Mucosa of gallbladder (tissue), 1 donor: ENCODE measurements around the gene THOC2. TPM values are rescaled to one million over a fixed set of nuclear protein-coding genes. Genes with fewer than 3 reads are reported as not detected.
"Not testable (repeated sequence)": the region's sequence is repeated elsewhere in the genome, so short reads cannot be mapped to it uniquely, and the experiment has no call there.

Experiments
- DNase-seq: peaks from one replicate; pipeline ENCODE4 v3.0.0-alpha.2; 2020; ENCODE audit warnings: low spot score
- total RNA-seq: library from RNA; stranded (reverse); gene quantifications from one replicate; pipeline ENCODE4 v1.2.1, GENCODE V29; 2021
- donor health status: DM: no; HTN: no; CAD: no.

Gene THOC2, protein sequence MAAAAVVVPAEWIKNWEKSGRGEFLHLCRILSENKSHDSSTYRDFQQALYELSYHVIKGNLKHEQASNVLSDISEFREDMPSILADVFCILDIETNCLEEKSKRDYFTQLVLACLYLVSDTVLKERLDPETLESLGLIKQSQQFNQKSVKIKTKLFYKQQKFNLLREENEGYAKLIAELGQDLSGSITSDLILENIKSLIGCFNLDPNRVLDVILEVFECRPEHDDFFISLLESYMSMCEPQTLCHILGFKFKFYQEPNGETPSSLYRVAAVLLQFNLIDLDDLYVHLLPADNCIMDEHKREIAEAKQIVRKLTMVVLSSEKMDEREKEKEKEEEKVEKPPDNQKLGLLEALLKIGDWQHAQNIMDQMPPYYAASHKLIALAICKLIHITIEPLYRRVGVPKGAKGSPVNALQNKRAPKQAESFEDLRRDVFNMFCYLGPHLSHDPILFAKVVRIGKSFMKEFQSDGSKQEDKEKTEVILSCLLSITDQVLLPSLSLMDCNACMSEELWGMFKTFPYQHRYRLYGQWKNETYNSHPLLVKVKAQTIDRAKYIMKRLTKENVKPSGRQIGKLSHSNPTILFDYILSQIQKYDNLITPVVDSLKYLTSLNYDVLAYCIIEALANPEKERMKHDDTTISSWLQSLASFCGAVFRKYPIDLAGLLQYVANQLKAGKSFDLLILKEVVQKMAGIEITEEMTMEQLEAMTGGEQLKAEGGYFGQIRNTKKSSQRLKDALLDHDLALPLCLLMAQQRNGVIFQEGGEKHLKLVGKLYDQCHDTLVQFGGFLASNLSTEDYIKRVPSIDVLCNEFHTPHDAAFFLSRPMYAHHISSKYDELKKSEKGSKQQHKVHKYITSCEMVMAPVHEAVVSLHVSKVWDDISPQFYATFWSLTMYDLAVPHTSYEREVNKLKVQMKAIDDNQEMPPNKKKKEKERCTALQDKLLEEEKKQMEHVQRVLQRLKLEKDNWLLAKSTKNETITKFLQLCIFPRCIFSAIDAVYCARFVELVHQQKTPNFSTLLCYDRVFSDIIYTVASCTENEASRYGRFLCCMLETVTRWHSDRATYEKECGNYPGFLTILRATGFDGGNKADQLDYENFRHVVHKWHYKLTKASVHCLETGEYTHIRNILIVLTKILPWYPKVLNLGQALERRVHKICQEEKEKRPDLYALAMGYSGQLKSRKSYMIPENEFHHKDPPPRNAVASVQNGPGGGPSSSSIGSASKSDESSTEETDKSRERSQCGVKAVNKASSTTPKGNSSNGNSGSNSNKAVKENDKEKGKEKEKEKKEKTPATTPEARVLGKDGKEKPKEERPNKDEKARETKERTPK (N-terminal part only)
- 63.8 TPM for total RNA-seq

DNA sequence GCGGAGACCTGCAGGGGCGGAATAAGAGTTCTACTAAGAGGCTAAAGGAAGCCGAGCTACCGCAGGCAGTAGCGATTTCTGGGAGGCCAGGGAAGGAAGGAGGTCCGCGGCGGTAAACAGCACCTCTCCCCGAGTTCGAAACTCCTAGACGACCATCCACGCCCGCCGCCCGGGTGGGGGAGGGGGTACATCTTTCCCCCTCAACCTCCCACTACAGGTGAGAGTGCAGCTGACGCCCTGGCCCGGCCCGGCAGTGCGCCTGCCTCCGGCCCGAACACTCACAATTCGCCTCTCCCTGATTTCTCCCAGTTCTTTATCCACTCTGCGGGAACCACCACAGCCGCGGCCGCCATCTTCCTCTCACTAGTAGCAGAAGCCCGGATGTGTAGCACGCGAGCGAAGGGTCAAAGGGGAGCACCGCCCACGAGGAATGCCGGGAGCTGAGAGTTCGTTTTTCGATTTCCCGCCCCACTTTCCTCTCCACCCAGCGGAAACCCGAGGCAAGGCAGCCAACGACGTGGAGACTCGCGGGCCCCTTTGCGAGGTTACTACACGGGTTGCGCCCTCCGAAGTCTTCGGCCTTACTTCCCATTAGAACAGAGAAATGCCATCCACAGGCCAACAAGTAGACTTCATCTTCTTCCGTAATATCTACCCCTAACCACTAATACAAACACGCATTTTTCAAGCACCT lies at the start of gene THOC2:
TSS of gene THOC2 (minus strand) at position 383 of the 694 bp plus-strand sequence. CDS start at position 353, 30 bp downstream.
- peak; percentile 84 for DNase-seq

DNA sequence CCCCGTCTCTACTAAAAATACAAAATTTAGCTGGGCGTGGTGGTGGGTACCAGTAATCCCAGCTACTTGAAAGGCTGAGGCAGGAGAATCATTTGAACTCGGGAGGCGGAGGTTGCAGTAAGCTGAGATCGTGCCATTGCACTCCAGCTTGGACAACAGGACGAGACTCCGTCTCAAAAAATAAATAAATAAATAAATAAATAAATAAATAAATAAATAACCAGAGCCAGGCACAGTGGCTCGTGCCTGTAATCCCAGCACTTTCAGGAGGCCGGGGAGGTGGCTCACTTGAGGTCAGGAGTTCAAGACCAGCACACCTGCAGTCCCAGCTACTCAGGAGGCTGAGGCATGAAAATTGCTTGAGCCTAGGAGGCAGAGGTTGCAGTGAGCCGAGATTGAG lies 48.9 kb upstream of the THOC2 start:
- not testable (repeated sequence) for DNase-seq

DNA sequence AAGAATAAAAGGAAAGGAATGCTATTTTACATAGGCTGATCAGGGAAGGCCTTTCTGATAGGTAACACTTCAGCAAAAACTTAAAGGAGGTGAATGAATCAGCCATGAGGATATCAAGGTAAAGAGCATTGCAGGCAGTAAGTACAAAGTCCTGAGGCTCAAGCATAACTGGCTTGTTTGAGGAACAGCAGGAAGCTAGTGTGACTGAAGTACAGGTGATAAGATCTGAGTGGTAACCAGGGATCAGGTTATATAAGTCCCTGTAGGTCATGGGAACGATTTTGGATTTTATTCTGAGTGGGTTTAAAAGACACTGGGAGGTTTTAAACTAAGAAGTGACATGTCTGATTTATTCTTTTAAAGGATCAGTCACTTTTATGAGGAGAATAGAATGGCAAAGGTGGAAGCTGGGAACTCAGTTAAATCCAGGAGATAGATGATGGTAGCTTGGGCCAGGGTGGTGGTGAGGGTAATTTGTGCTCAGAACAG lies 47.1 kb upstream of the THOC2 start:
- peak; percentile 24 for DNase-seq

DNA sequence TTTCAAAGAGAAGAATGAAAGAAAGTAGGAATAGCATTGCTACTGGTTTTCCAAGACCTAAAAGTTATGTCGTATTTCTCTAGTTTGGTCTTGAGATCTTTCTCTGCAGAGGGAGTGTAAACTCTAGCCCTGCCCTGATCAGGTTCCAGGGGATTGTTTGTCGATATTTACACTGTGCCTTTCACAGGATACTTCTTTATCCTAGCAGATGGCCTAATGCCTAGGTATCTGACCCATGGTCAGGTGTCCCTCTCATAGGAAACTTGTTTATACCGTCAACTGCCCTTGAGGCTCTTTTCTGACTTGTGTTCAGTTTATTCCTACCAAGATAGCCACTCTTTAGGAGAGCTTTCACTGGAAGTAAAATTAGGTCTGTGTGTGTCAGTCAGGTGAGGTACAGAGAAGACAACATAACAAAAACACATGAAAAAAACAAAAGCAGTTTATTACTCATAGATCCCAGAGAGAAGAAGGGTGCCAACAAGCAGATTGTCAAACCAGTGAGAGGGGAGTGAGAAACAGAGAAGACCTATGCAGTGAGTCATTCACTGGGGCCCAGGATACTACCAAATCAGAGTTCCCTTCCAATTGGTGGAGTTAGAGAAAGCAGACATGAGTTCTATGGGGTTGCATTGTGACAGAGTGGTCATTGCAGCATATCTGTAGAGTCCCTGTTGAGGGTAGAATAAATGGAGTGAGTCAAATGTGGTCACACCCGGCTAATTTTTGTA lies 40.6 kb upstream of the THOC2 start:
- DNase-seq: peak; percentile 14

DNA sequence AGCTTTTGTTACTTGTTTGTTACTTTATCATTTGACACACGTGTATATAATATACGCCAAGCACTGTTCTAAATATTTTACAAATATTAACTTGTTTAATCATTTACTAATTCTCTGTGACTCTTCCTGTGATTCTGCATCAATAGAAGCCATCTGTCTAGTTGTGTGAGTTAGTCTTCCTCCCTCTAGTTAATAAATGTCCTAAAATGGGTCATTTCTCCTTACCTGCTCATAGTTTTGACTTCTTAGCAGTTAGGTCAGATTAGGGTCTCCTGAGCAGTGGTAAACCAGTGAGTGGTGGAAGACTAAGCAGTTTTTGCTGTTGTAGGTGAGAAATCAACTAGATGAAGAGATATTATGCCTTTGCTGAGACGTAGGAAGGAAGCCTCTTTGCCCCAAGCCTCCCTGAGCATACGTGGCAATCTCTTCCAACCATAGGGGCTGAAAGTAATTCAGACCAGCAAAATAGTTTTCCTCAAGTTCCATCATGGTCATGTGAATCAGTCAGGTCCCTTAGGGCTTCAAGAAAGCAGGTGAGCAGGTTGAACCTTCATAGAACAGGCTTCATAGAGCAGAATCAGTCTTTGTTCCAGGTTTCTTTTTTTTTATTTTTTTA lies 38.7 kb upstream of the THOC2 start:
- no peak for DNase-seq

DNA sequence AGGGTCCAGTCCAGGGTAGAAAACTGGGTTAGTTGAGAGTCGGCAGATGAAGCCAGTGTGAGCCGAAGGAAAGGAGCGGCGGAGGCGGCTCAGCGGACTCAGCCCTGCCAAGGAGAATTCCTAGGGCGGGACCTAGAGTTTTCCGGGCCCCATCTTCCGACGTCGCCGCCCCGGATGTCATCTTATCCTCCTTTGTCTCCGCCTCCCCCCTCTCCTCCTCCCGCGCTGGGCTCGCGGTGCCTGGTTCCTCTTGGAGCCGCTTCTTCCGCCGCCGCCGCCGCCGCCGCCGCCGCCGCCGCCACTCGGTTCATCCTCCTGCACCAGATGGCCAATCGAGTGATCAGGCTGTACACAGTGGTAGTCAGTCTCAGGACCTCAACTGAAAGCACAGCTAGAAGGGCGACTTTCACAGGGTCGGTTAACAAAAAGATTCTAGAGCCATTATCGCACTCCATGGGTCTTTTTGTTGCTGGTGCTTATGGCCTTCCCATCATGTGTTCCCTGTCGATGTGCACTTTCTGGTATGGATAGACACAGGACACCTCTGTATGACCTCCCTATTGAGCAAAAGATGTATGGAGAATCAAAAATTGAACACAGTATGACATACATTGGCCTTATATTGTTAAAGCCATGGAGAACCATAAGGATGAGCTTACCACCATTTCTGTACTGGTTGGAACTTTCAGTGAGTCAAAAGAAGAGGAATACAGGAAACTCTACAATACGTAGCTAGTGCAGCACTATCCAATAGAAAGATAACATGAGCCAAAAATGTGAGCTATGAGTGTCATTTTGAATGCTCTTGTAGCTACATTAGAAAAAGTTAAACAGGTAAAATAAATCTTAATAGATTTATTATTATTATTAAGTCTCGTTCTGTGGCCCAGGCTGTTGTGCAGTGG lies 32.4 kb upstream of the THOC2 start:
- peak; percentile 86 for DNase-seq

DNA sequence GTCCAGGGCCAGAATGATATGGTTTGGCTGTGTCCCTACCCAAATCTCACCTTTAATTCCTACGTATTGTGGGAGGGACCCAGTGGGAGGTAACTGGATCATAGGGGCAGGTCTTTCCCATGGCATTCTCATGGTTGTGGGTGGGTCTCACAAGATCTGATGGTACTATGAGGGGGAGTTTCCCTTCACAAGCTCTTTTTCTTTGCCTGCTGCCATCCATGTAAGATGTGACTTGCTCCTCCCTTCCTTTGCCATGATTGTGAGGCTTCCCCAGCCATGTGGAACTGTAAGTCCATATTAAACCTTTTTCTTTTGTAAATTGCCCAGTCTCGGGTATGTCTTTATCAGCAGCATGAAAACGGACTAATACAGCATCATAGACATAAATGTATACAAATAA lies 27.0 kb upstream of the THOC2 start:
- DNase-seq: not testable (repeated sequence)

DNA sequence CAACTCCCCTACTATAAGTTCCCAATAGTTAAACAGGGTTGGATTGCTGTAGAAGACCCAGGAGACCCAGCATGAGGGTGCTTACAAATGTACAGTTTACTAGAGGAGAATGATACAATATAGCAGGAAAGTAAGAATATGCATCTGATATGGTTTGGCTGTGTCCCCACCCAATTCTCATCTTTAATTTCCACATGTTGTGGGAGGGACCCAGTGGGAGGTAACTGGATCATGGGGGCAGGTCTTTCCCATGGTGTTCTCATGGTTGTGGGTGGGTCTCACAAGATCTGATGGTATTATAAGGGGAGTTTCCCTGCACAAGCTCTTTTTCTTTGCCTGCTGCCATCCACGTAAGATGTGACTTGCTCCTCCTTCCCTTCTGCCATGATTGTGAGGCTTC lies 24.9 kb upstream of the THOC2 start:
- DNase-seq: not testable (repeated sequence)

DNA sequence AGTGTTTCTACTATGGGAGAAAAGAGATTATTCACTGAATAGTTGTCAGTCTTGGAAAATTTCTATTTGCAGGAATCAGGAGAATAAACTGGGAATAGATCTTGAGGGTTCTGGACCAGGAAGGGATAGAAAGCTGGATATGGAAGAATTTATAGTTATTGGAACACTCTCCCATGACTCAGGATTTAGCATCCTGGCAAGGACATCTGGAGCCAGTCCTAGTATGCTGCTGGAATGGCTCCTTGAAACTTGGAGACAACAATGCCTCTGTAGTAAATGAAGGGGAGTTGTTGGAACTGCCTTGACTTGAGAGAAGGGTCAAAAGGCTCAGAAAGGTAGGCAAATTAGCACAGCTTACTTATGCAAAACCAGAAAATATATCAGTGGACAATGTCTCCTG lies 23.5 kb upstream of the THOC2 start:
- no peak for DNase-seq

DNA sequence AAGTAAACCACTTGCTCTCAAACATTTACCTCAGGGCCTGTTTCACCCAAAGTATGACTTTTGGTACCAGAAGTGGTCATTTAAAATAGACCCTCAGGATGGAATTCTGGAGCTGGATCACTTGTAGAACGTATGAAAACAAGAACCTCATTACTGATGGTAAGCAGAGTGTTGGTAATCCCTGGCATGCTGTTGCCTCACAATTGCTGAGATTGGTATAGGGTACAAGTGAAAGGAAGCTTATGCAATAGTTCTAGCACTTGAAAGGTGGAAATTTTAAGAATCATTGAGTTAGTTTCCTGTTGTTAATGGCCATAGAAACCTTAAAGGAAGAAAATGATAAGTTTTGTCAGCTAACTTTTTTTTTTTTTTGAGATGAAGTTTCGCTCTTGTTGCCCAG lies 22.3 kb upstream of the THOC2 start:
- DNase-seq: no peak

DNA sequence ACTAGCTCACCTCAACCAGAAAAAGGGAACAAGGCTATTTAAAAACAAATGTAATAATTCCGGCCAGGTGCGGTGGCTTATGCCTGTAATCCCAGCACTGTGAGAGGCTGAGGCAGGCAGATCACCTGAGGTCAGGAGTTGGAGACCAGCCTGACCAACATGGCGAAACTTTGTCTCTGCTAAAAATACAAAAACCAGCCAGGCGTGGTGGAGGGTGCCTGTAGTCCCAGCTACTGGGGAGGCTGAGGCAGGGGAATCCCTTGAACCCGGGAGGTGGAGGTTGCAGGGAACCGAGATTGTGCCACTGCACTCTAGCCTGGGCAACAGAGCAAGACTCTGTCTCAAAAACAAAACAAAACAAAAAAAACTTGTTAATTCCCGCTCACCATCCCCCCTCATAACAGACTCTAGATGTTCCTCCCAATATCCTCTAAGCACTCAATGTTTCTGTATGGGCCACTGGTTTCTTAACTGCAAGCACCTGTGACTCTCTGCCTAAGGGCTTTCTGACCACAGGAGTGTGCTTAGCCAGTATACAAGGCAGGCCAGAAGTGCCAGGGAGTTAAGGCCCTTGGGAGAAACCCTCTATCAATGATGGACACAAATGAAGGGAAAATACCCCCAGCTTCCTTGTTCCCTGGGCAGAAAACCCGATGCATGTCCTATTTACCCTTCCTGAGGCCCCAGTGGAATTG lies 21.0 kb upstream of the THOC2 start:
- no peak for DNase-seq

DNA sequence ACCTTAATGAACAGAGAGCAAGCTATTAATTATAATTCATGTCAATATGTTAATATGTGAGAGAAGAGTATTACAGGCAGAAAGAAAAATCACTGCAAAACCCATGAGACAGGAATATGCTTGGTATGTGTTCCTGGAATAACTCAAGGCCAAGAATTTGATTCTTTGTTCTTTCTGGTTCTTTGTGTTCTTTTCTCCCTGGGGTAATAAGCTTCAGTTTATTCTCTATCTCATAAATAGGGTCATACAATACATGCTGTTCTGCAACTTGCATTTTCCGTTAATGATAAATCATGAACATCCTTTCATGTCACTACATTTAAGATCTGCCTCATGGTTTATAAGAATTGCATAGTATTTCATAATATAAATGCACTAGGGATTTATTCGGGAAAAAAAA lies 16.8 kb upstream of the THOC2 start:
- DNase-seq: no peak

DNA sequence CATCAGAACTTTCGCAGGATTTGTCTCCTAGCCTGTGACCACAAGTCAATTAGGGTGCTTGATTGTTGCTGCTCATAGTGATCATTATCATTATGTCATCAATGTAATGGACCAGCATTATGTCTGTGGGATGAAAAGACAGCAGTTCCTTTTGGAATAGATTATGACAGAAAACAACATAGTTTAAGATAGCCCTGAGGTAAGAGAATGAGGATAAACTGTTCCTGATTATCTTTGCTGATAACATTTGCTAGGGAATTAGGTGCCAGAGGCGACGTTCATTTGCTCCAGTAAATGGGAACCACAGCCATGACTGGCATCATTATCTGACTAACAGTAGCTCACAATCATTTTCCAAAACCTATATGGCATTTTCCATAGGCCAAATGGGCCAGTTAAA lies 12.7 kb upstream of the THOC2 start:
- DNase-seq: no peak

DNA sequence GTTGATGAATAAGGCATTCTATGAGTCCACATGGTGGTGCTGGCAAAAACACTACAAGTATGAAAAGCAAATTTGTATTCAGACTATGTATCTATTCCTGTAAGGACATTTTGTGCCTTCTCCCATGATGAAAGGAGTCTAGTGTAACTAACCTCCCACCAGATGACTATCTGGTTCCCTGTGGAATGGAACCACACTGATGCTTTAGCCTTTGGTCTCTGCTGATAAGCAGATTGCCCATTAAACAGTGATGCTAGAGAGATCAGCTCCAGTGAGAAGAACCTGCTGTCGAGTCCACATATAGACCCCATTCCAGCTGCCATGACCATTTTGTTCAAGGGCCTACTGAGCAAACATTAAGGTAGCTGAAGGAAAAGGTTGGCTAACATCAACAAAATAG lies 10.5 kb upstream of the THOC2 start:
- no peak for DNase-seq

DNA sequence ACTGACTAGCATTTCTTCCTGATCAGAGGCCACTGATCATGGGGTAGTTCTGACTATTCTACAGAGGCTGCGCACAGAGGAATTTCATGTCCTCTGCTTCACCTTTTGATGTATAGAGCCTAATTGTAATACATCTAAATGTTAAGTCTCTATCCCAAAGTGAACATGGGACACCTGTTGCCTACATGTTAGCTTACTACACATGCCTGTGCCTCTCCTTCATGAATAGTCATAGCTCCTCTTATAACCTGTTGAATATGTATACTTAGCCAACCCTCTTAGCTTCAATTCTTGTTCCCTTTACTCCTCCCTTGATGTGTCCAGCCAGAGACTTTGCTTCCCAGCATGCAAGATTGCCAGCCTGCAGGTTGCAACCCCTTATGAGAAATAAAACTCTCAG lies 9.6 kb upstream of the THOC2 start:
- DNase-seq: no peak

DNA sequence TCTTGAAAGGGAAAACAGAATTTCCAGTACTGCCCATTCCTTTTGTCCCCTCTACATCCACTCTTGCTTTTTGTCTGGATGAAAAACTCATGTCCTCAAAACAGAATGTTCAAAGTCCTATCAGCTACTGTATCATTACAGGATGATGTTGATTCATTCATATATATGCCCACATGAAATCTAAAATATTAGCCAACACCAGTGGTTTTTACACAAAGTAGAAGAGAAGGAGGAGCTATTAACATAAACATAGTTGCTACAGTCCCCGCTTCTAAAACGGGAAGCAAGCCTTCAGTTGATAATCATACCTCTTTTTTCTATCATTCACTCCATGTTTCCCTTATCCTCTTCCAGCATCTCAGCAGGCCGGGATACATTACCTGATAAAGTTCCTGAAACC lies 7.7 kb upstream of the THOC2 start:
- DNase-seq: no peak

DNA sequence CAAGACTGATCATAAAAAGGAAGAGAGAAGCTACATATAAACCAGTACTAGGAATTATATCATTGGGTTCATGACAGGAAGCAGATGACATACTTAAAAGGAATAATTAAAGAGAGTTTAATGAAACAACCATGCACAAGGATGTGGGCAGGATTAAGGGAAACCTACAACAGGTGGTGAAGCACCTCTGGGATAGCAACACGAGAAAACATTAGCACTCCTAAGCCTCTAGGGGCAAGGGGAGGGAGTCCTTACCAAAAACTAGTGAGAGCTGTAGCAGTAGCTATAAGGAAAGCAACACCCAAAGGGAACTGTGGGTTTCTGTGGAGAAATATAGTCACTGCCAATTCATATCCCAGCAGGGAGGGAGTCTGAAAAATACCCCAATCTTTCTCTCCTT lies 7.2 kb upstream of the THOC2 start:
- no peak for DNase-seq

DNA sequence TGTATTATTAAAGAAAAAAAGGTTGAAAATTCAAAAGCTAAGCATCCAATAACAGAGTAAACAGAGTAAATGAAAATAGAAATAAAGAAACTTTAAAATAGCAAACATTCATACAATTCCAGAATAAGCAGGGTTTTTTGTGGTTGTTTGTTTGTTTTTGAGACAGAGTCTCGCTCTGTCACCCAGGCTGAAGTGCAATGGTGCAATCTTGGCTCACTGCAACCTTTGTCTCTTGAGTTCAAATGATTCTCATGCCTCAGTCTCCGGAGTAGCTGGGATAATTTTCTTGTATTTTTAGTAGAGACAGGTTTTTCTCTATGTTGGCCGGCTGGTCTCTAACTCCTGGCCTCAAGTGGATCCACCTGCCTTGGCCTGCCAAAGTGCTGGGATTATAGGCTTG lies 6.6 kb upstream of the THOC2 start:
- DNase-seq: no peak
